ENCODE data around the gene CAMK2N2. TPM values are rescaled to one million over a fixed set of nuclear protein-coding genes. Genes with fewer than 3 reads are reported as not detected.
A peak's percentile ranks its signal among the peaks of the same experiment; 100 is the strongest.

Gene CAMK2N2
- total RNA-seq, 2 donors from 2014 or later = 0.19 TPM; not detected in 1

- Histone ChIP-seq H3K9me3 (no peaks in the 10 kb centered on the region), H3K4me1 (peaks cover 9% of the 10 kb centered on the region), H3K4me3 (no peak overlapping the region), H3K27ac (no peak overlapping the region), H3K9ac (ENCODE audit: low read depth in 2 of 2, low read length in 2 of 2) (no peak overlapping the region), H3K27me3 (peaks cover 36% of the 10 kb centered on the region), H3K36me3 (no peaks in the 10 kb centered on the region)
- intact Hi-C loops (cut with DNase I) = no loop called here
- TF ChIP-seq CTCF (IDR thresholded peaks at IDR 0.05) = no peak
- DNase-seq = no peak
These were observed 29.7 kb downstream of the CAMK2N2 start for GRCh38 chr3:184231671-184232070.

- Histone ChIP-seq H3K36me3 (no peaks in the 10 kb centered on the region), H3K27ac (no peak overlapping the region), H3K9me3 (no peaks in the 10 kb centered on the region), H3K4me3 (peak overlapping the region; percentile 41), H3K4me1 (peaks cover 9% of the 10 kb centered on the region), H3K9ac (ENCODE audit: low read depth in 2 of 2, low read length in 2 of 2) (no peak overlapping the region), H3K27me3 (peaks cover 36% of the 10 kb centered on the region)
- no peak for TF ChIP-seq CTCF (IDR thresholded peaks at IDR 0.05)
- intact Hi-C loops (cut with DNase I) = no loop called here
- peak; percentile 45 for DNase-seq
These were observed 30.5 kb downstream of the CAMK2N2 start for GRCh38 chr3:184230603-184231528.

GRCh38 chr3:184230081-184230602, 31.2 kb downstream of the CAMK2N2 start:
- intact Hi-C loops (cut with DNase I) = no loop called here
- DNase-seq = no peak

GRCh38 chr3:184229394-184230080, 31.8 kb downstream of the CAMK2N2 start, which contains the start of gene VWA5B2:
TSS of gene VWA5B2 (plus strand) at chr3:184229585. CDS start at chr3:184230529, 944 bp downstream.
- Histone ChIP-seq H3K4me3 (peak within 1 kb of the TSS; percentile 41), H3K4me1 (peaks cover 9% of the 10 kb centered on the region), H3K9ac (ENCODE audit: low read depth in 2 of 2, low read length in 2 of 2) (no peak within 1 kb of the TSS), H3K36me3 (no peaks in the 10 kb centered on the region), H3K27me3 (peaks cover 36% of the 10 kb centered on the region), H3K9me3 (no peaks in the 10 kb centered on the region), H3K27ac (no peak within 1 kb of the TSS)
- intact Hi-C loops (cut with DNase I) = no loop called here
- peak; percentile 30 for DNase-seq
- TF ChIP-seq CTCF (IDR thresholded peaks at IDR 0.05) = no peak

More at GRCh38 chr3:184230081-184230602, 31.2 kb downstream of the CAMK2N2 start:
- Histone ChIP-seq H3K27ac (no peak overlapping the region), H3K9ac (ENCODE audit: low read depth in 2 of 2, low read length in 2 of 2) (no peak overlapping the region), H3K9me3 (no peaks in the 10 kb centered on the region), H3K4me1 (peaks cover 9% of the 10 kb centered on the region), H3K36me3 (no peaks in the 10 kb centered on the region), H3K4me3 (peak overlapping the region; percentile 41), H3K27me3 (peaks cover 36% of the 10 kb centered on the region)
- no peak for TF ChIP-seq CTCF (IDR thresholded peaks at IDR 0.05)

GRCh38 chr3:184228376-184229137, 32.8 kb downstream of the CAMK2N2 start:
- Histone ChIP-seq H3K4me1 (peaks cover 9% of the 10 kb centered on the region), H3K27ac (no peak overlapping the region), H3K9me3 (no peaks in the 10 kb centered on the region), H3K36me3 (no peaks in the 10 kb centered on the region), H3K9ac (ENCODE audit: low read depth in 2 of 2, low read length in 2 of 2) (no peak overlapping the region), H3K4me3 (no peak overlapping the region), H3K27me3 (peaks cover 36% of the 10 kb centered on the region)
- TF ChIP-seq CTCF (IDR thresholded peaks at IDR 0.05) = no peak
- intact Hi-C loops (cut with DNase I) = no loop called here
- DNase-seq = no peak

Measured in colonic mucosa (tissue), 4 donors.